CD4-positive, alpha-beta T cell treated with Interleukin-21 for 1 hour (primary cell): ENCODE data around the gene NPAT.
A peak's percentile ranks its signal among the peaks of the same experiment; 100 is the strongest.

Experiments used
- DNase-seq: peaks from one replicate; pipeline ENCODE4 v3.0.0-alpha.2; 2020

The NPAT gene

GRCh38 chr11:108222574-108223347, at the start of gene NPAT, which contains the start of gene ATM:
TSS of gene NPAT (minus strand) at chr11:108222638. CDS start at chr11:108222536, 102 bp downstream.
TSS of gene ATM (plus strand) at chr11:108223067. CDS start at chr11:108227625, 4,558 bp downstream.
- DNase-seq, result peak; percentile 99

DNA sequence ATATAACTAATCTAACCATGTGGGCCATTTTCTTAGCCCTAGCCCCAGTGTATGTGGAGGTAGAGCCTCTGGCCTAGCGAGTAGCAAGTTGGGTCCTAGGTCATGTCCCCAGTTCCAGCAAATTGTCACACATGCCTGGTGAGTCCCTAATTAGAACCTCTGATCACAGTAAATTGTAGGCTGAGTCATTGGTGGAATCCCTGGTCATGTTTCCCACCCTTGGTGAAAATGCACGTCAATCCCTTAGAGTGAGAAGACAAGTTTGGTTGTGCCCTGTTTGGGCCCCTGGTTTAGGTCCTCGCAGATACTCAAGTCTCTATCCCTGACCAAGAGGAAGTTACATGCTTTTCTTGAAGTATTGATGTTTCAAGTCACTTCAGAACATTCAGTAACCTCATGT, 47.1 kb upstream of the NPAT start:
- DNase-seq, result no peak

GRCh38 chr11:108253176-108253575, 30.7 kb upstream of the NPAT start:
- no peak for DNase-seq

DNA sequence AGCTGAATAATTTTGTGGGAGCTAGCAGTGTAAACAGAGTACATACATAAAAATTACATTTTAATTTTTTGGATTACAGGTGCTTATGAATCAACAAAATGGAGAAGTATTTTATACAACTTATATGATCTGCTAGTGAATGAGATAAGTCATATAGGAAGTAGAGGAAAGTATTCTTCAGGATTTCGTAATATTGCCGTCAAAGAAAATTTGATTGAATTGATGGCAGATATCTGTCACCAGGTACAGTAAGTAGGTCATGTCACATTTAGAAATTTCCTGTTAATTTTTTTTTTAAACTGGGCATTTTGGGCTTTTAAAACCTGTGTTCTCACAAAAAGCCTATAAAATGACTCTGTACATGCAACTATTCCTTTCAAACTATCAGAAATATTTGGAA, 24.4 kb upstream of the NPAT start:
- no peak for DNase-seq

DNA sequence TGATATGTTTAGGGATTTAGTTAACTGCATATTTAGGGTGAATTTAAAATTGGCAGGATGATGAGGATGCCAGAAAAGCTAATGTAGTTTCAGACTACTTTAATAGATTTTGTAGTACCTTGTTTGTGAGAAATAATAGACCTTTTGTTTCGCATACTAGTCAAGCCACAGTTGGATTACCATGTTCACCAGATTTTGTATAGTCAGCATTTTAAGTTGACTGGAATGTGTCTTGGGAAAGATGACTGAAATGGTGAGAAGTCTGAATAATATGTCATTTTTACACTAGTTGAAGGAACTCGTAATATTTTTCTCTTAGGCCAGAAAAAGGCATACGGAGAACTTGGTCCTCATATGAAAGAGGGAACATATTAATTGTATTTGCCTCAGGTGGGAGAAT, 23.9 kb upstream of the NPAT start:
- no peak for DNase-seq

GRCh38 chr11:108242422-108242821, 20.0 kb upstream of the NPAT start:
- DNase-seq, result no peak

DNA sequence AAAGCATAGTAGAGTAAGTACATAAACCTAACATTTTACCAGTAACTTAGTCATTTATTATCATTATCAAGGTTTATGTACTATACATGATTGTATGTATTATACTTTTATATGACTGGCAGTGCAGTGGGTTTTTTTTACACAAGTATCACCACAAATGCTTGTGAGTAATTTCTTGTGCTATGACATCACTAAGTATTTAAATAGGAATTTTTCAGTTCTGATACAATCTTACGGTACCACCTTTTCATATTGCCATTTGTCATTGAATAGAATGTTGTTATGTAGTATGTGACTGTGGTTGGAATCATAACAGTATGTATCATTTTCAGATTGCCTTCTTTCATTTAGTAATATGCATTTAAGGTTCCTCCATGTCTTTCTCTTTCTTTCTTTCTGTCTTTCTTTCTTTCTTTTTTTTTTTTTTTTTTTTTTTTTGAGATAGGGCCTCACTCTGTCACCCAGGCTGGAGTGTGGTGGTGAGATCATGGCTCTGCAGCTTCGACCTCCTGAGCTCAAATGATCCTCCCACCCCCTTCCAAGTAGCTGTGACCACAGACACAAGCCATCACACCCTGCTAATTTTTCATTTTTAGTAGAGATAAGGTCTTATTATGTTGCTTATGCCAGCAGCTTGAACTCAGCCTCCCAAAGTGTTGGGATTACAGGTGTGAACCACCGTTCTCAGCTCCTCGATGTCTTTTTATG, 19.0 kb upstream of the NPAT start:
- peak; percentile 56 for DNase-seq

DNA sequence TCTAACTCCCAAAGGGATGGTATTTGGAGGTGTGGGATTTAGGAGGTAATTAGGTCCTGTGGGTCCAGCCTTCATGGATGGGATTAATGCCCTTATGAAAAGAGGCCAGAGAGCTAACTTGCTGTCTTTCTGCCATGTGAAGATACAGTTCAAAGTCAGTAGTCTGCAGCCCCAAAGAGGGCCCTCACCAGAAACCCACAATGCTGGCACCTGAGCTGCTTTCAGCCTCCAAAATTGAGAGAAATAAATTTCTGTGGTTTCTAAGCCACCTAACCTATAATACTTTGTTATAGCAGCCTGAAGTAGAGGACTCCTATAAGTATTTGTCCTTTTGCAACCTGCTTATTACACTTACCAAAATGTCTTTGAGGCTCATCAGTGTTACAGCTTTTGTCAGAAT, 16.6 kb upstream of the NPAT start:
- peak; percentile 50 for DNase-seq

GRCh38 chr11:108237058-108237481, 14.6 kb upstream of the NPAT start:
- DNase-seq, result peak; percentile 56

DNA sequence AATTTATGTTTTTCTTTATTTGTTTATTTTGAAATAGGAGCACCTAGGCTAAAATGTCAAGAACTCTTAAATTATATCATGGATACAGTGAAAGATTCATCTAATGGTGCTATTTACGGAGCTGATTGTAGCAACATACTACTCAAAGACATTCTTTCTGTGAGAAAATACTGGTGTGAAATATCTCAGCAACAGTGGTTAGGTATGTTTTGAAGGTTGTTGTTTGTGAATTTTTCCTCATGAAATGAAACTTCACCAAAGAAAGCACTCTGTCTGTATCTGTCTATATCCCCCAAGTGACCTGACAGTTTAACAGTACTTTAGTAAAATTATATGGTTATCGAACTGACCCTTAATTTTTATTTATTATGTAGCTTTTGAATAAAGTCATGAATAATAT, 13.2 kb upstream of the NPAT start:
- peak; percentile 14 for DNase-seq

DNA sequence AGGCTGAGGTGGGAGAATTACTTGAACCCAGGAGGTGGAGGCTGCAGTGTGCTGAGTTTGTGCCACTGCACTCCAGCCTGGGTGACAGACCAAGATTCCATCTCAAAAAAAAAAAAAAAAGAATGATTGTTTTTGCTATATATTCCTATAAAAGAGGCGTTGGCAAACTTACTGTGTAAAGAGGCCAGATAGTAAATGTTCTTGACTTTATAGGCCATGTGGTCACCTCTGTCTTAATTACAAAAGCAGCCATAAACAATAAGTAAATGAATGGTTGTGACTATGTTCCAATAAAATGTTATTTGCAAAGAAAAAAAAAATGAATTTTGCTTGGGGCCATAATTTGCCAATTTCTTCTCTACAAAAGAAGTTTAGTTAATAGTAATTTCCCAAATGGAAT, 12.8 kb upstream of the NPAT start:
- DNase-seq, result no peak

- no peak for DNase-seq
These were observed 11.0 kb upstream of the NPAT start for GRCh38 chr11:108233277-108233945.

DNA sequence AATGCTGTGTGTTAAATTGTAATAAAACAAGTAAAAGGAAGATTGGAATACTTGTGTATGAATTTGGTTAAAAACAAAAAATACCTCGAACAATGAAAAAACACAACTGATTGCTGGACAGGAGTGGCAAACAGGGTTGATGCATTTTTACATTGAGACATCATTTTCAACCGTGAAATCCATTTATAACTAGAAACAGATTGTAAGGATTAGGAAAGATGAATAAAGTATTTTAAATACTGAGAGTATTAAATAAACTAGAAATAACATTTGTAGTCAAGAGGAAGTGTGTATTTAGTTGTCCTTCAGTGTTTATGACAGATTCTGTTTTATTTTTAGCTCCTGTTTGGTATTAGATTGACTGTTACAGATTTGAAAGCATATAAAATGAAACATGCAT, 5.8 kb upstream of the NPAT start:
- DNase-seq, result no peak

DNA sequence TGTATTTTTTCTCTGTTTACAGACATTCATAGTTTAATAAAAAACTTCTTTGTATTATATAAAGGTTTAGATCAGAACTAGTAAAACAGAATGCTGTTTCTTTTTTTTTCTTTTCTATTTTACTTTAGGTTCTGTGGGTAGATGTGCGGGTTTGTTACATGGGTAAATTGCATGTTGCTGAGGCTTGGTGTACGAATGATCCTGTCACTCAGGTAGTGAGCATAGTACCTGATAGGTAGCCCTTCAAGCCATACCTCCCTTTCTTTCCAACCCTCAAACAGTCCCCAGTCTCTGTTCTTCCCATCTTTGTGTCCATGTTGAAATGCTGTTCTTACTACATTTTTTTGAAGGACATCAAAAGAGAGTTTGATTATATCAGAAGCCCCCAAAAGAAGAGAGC, 3.6 kb upstream of the NPAT start:
- DNase-seq, result peak; percentile 24

- peak; percentile 84 for DNase-seq
These were observed 2.7 kb upstream of the NPAT start for GRCh38 chr11:108224911-108225786.

GRCh38 chr11:108224366-108224765, 1.9 kb upstream of the NPAT start:
- peak; percentile 18 for DNase-seq

GRCh38 chr11:108223348-108224149, 1.1 kb upstream of the NPAT start:
- peak; percentile 64 for DNase-seq

GRCh38 chr11:108221911-108222573, 396 bp downstream of the NPAT start:
- peak; percentile 63 for DNase-seq

DNA sequence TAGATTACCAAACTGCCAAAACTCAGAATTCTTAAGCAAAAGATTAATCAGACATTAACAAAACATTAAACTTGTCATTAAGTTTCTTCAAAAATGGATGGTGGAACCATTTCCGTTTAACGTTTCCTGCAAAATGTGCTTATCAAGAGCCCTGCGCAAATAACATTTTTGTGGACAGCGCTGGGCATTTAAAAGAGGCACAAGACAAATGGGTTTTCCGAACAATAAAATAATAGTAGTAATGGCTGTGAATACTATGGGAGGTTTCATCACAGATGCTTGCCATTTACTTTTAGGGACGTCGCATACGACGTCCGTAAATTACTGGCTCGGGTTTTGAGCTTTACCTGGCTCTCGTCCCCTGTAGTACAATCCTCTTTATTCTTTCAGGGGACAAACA, 1.1 kb downstream of the NPAT start:
- DNase-seq, result peak; percentile 26

DNA sequence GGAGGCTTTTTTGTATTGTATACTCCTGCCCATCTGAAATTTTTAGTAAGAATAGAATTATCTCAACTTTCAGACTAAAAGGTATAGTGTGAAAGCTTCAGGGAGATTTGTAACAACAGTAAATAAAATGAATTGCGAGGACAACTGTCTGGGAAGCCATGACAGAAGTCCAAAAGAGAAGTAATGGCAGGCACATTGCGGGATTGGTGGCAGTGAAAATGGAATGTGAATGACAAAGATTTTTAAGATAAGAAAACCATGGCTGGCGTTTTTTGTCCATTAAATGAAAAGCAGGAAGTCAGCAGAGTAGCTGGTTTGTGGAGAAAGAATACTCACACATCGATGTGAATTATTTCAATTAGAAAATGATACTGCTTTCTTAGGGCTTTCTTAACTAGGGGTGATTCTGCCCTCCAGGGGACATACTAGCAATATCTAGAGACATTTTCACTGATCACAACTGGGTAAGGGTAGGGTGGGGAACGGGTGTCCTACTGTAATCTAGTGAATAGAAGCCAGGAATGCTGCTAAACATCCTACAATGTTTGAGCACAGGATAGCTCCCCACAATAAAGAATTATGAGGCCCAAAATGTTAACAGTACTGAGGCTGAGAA, 1.6 kb downstream of the NPAT start:
- DNase-seq, result peak; percentile 29
